ENCODE data around the gene AXDND1.
"Not testable (repeated sequence)": the region's sequence is repeated elsewhere in the genome, so short reads cannot be mapped to it uniquely, and the experiment has no call there.

Gene AXDND1

DNA sequence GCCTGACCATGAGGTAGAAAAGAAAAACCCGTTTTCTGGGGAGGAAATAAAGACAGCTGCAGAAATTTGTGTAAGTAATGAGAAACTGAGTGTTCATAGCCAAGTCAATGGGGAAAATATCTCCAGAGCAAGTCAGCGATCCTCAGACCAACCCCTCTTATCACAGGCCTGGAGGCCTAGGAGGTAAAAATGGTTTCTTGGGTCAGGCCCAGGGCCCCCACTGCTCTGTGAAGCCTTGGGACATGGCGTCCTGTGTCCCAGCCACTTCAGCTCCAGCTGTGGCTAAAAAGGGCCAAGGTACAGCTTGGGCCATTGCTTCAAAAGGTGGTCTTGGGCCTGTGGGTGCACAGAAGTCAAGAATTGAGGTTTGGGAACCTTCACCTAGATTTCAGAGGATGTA, 108.9 kb downstream of the AXDND1 start:
- no peak for DNase-seq (ENCODE audit: low read depth)

- DNase-seq (ENCODE audit: low read depth) = no peak
Measured at GRCh38 chr1:179476484-179476883, 110.7 kb downstream of the AXDND1 start.

- no peak for DNase-seq (ENCODE audit: low read depth)
Measured at GRCh38 chr1:179478370-179478769, 112.6 kb downstream of the AXDND1 start.

GRCh38 chr1:179490611-179491010, 124.8 kb downstream of the AXDND1 start:
- no peak for DNase-seq (ENCODE audit: low read depth)

DNA sequence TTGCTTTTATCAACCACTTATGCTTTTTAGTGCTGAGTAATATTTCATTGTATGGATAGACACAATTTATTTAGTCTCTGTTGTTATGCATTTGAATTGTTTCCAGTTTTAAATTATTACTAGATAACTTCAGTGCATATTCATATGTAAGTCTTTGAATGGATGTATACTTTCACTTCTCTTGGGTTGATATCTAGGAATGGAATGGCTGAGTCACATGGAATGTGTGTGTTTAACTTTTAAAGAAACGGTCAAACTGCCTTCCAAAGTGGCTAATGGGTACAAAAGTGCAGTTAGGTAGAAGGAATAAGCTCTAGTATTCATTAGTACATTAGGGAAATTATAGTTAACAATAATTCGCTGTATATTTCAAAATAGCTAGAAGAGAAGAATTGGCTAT, 127.6 kb downstream of the AXDND1 start:
- no peak for DNase-seq (ENCODE audit: low read depth)

- DNase-seq (ENCODE audit: low read depth) = no peak
Measured at GRCh38 chr1:179506199-179506598, 140.4 kb downstream of the AXDND1 start.

- DNase-seq (ENCODE audit: low read depth) = no peak
Measured at GRCh38 chr1:179509384-179509783, 143.6 kb downstream of the AXDND1 start.

GRCh38 chr1:179510038-179510437, 144.3 kb downstream of the AXDND1 start:
- DNase-seq (ENCODE audit: low read depth) = no peak

DNA sequence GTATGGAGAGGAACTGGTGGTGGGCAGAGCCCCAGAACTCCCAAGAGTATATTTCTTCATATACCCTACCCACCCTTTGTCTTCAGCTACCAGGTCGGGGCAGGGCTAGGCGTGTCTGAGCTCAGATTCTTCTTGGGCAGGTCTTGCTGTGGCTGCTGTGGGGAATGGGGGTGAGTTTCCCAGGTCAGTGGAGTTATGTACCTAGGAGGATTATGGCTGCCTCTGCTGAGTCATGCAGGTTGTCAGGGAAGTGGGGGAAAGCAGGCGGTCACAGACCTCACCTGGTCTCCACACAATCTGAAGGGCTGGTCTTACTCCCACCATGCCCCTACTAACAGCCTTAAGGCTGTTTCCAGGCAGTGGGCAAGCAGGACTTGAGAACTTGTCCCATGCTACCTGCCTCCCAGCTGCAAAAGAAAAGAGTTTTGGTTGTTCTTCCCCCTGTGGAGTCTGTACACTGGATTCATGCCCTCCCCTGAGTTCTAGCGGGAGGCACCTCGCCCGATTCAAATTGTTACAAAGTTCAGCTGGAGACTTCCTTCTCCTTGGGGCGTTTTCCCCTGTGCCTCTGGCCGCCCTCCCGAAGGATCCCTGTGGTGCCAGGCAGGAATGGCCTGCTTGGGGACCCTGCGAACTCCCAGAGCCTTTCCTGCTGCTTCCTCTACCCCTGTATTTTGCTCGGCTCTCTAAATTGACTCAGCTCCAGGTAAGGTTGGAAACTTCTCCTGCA, 151.4 kb downstream of the AXDND1 start:
- no peak for DNase-seq (ENCODE audit: low read depth)

- not testable (repeated sequence) for DNase-seq (ENCODE audit: low read depth)
Measured at GRCh38 chr1:179518544-179518943, 152.8 kb downstream of the AXDND1 start.

DNA sequence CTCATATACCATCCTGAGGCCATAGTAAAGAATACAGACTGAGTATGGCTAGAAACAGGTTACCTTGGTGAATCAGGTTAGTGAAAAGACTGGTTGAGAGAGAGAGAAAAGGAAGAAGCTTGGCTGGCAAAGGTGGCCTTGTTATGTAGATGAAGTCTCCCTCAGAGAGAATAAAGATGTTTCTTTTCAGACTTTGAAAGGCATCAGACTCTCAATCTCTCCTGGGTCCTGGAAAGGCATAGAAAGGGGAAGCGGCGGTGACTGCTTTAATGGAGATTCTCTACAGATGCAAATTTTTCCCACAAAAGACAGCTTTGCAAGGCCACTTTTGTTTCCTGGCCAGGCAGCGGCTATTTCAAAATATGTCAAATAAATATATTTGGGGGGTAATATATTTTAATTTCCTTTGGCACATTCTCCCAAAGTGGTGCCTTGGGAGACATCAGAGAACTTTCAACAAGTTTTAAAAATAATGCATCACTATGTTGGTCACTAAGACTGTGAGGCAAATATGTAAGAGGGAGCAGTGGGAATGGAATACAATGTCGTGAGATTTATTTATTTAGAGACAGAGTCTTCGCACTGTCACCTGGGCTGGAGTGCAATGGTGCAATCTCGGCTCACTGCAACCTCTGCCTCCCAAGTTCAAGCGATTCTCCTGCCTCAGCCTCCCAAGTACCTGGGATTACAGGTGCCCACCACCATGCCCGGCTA, 163.9 kb downstream of the AXDND1 start:
- DNase-seq (ENCODE audit: low read depth) = no peak

DNA sequence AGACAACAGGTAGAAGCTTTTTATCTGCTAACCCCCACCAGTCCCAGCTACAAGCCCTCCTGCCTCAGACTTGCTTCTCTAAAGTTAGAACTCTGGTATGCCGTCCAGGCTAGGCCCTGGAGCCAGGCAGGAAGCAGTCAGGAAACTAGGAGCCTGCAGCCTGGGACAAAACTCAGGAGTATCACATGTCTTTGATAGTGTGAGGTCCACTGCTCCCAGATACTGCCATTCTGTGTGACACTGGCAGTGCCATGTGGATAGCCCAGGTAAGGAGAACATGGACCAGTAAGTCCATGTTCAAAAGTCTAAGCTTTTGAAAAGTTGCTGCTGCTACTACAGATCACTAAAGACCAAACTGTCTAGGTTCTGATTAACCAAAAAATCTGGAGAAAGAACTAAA, 164.6 kb downstream of the AXDND1 start:
- DNase-seq (ENCODE audit: low read depth) = no peak

GRCh38 chr1:179541774-179542173, 176.0 kb downstream of the AXDND1 start:
- DNase-seq (ENCODE audit: low read depth) = no peak

DNA sequence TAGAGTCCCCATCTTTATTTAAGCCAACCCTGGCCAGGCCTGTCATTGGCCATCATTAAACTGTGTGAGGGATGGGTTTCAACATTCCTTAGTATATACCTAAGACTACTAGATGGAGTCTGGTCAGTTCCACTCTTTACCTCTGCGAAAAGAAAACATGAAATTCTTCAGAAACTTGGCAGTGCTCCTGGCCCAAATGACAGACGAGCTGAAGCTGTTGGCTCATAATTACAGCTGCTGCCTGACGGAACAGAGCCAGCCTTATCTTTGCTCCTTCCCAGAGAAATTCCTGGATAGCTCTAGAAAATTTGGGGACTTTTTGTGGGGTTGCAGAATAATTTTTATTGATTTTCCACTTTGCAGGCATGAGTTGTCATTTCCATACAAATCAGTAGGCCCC, 179.6 kb downstream of the AXDND1 start:
- no peak for DNase-seq (ENCODE audit: low read depth)

DNA sequence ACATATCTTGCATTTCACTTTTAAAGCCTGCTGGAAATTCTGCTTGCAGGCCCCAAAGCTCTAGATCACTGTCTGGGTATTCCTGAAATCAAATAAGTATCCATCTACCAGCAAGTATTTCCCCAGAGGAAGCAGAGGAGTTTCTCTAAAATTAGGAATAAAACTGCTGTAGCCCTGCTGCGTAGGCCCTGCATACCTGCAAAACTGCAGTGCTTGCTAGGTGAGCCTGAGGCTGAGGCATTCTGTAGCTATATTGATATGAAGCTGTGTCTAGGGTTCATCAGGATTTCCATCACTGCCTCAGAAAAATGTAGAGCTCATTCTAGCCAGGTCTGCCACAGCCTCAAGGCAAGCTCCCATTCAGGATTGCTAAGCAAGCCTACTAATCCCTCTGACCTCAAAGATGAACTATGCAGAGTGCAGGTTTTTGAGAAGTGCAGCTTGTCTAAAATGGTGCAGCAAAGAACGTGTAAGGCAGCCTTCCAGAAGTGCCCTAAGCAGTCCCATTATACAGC, 181.3 kb downstream of the AXDND1 start:
- no peak for DNase-seq (ENCODE audit: low read depth)

- DNase-seq (ENCODE audit: low read depth) = no peak
Measured at GRCh38 chr1:179548666-179549367, 183.0 kb downstream of the AXDND1 start.

- DNase-seq (ENCODE audit: low read depth) = no peak
Measured at GRCh38 chr1:179549368-179549700, 183.6 kb downstream of the AXDND1 start.

GRCh38 chr1:179550746-179551682, 185.2 kb downstream of the AXDND1 start:
- DNase-seq (ENCODE audit: low read depth) = no peak

DNA sequence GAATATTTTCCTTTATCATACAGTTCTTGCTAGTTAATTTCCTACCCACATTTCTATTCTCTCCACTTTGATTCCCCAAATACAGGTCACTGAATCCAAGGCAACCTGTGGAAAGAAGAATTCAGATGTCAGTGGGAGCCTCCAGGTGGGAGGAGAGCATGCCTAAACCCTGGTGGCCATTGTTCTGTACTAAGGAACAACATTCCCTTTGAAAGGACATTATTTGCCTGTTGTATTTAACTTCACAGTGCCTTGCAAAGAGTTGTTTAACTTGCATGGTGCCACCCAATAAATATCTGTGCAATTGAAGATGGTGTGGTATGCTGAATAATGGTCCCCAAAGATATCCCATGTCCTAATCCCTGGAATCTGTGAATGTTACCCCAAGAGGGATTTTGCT, 188.7 kb downstream of the AXDND1 start:
- no peak for DNase-seq (ENCODE audit: low read depth)

DNA sequence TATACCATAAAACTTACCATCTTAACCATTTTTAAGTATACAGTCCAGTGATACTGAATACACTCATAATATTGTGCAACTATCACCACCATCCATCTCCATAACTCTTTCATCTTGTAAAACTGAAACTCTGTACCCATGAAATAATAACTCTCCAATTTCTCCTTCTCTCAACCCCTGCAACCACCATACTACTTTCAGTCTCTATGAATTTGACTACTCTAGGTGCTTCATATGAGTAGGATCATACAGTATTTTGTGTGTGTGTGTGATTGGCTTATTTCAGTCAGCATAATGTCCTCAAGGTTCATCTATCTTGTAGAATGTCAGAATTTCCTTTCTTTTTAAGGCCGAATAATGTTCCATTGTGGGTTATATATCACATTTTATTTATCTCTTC, 192.3 kb downstream of the AXDND1 start:
- no peak for DNase-seq (ENCODE audit: low read depth)

- DNase-seq (ENCODE audit: low read depth) = no peak
Measured at GRCh38 chr1:179575497-179576314, 209.9 kb downstream of the AXDND1 start, which contains the start of gene NPHS2. Gene NPHS2, minus strand, starts transcription at chr1:179575948. Its CDS starts 84 bp downstream, at chr1:179575864.
